ENCODE data around the gene DUSP10.

DNA sequence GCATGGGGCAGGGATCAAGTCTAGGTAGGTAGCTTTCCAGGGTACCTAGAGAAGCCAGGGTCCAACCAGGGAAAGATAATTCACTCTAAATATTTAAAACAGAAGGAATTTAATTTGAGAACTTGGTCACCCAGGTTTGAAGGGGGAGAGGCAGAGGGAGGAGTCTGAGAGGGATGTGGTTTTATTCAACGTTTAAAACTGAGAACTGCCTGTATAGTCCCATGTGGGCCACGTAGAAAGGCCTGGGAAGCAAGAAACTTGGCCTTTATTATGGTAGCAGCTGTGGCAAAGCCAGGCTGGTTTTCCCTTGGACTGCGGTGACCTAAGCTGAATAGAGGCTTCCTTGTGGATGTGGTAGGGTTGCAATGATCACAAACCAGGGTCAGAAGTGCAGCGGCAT lies 42.0 kb upstream of the DUSP10 start:
- no peak for TF ChIP-seq BACH2 (CRISPR knock-in tag; IDR thresholded peaks at IDR 0.05; ENCODE audit: borderline replicate concordance)
- TF ChIP-seq CREB5 (CRISPR knock-in tag; IDR thresholded peaks at IDR 0.05; ENCODE audit: low read depth): no peak
- TF ChIP-seq ZNF70 (CRISPR knock-in tag; IDR thresholded peaks at IDR 0.05): no peak
- no peak for TF ChIP-seq RARB (CRISPR knock-in tag; IDR thresholded peaks at IDR 0.05)
- TF ChIP-seq GLIS3 (CRISPR knock-in tag; IDR thresholded peaks at IDR 0.05): no peak
- TF ChIP-seq, protein P1, sequence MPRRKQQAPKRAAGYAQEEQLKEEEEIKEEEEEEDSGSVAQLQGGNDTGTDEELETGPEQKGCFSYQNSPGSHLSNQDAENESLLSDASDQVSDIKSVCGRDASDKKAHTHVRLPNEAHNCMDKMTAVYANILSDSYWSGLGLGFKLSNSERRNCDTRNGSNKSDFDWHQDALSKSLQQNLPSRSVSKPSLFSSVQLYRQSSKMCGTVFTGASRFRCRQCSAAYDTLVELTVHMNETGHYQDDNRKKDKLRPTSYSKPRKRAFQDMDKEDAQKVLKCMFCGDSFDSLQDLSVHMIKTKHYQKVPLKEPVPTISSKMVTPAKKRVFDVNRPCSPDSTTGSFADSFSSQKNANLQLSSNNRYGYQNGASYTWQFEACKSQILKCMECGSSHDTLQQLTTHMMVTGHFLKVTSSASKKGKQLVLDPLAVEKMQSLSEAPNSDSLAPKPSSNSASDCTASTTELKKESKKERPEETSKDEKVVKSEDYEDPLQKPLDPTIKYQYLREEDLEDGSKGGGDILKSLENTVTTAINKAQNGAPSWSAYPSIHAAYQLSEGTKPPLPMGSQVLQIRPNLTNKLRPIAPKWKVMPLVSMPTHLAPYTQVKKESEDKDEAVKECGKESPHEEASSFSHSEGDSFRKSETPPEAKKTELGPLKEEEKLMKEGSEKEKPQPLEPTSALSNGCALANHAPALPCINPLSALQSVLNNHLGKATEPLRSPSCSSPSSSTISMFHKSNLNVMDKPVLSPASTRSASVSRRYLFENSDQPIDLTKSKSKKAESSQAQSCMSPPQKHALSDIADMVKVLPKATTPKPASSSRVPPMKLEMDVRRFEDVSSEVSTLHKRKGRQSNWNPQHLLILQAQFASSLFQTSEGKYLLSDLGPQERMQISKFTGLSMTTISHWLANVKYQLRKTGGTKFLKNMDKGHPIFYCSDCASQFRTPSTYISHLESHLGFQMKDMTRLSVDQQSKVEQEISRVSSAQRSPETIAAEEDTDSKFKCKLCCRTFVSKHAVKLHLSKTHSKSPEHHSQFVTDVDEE (CRISPR knock-in tag; IDR thresholded peaks at IDR 0.05): no peak
- no peak for TF ChIP-seq ARNTL (CRISPR knock-in tag; IDR thresholded peaks at IDR 0.05; ENCODE audit: borderline replicate concordance, low read depth)
- no peak for TF ChIP-seq ESRRG (CRISPR knock-in tag; IDR thresholded peaks at IDR 0.05)
- TF ChIP-seq ZFP3 (CRISPR knock-in tag; IDR thresholded peaks at IDR 0.05): no peak
- TF ChIP-seq ZNF565 (CRISPR knock-in tag; conservative IDR thresholded peaks at IDR 0.05; ENCODE audit: low read depth): no peak
- no peak for TF ChIP-seq TCF4 (CRISPR knock-in tag; IDR thresholded peaks at IDR 0.05; ENCODE audit: borderline replicate concordance)
- TF ChIP-seq CSDC2 (CRISPR knock-in tag; IDR thresholded peaks at IDR 0.05): no peak

Measured in SK-N-SH treated with all-trans-retinoic acid at 6 μM for 48 hours (cell line).